Endothelial cell of umbilical vein (primary cell): Measurements from ENCODE around the gene TMEM74B. TPM values are rescaled to one million over a fixed set of nuclear protein-coding genes. Genes with fewer than 3 reads are reported as not detected.

Experiments used
- BruUV-seq: library from RNA; stranded (reverse); fragments of 400-500 nt; replicated peaks from 2 replicates; lab custom pipeline; 2021; lab: Mats Ljungman, UMichigan
- CTCF ChIA-PET: fragments of 300-600, 350-600 bp; sonication (Branson Sonifier 250); formaldehyde crosslinking; loops from one replicate; lab custom pipeline; 2021; ENCODE audit warnings: antibody characterized with exemption, inconsistent platforms; lab: Charles Lee
- POLR2A ChIA-PET: fragments of 300-600, 350-600 bp; sonication (Branson Sonifier 250); formaldehyde crosslinking; loops from one replicate; lab custom pipeline; 2021; ENCODE audit warnings: antibody characterized with exemption, inconsistent platforms; lab: Charles Lee
- DNase-seq: peaks from one replicate; pipeline ENCODE4 v3.0.0-alpha.2; 2011; ENCODE audit warnings: low read depth, low spot score
- FAIRE-seq: peaks from 2 replicates; lab custom pipeline; 2011; peaks lifted over from hg19 to GRCh38; lab: Jason Lieb, UNC
- H2AFZ ChIP-seq: 2 replicates; pipeline ENCODE4 v1.6.0; 2012; ENCODE audit warnings: low read depth, low read length, control low read depth, inconsistent platforms
- H3K27ac ChIP-seq: 2 replicates; pipeline ENCODE4 v1.5.1; 2011; ENCODE audit warnings: low read depth, mild to moderate bottlenecking, control low read depth, low read length, moderate library complexity; ENCODE audit not compliant: insufficient read depth
- H3K27me3 ChIP-seq, 2 experiments: 2 replicates each; pipeline versions ENCODE4 v1.6.0 to v1.6.1; 2011; ENCODE audit warnings: low read length in 2 of 2, mixed read lengths in 1 of 2; ENCODE audit not compliant: control insufficient read depth in 2 of 2, insufficient read depth in 2 of 2
- H3K36me3 ChIP-seq, 2 experiments: 2 replicates in 1 of 2; 3 replicates in 1 of 2; pipeline ENCODE4 v1.5.1; 2011; ENCODE audit warnings: low read length in 2 of 2, mild to moderate bottlenecking in 1 of 2, moderate library complexity in 1 of 2; ENCODE audit not compliant: control insufficient read depth in 2 of 2, insufficient read depth in 2 of 2; ENCODE audit errors: extremely low read depth in 1 of 2
- H3K4me1 ChIP-seq: 3 replicates; pipeline ENCODE4 v1.5.1; 2011; ENCODE audit warnings: mild to moderate bottlenecking, low read length; ENCODE audit not compliant: control insufficient read depth, insufficient read depth; ENCODE audit errors: extremely low read depth
- H3K4me2 ChIP-seq: 2 replicates; pipeline ENCODE4 v1.6.1; 2011; ENCODE audit warnings: low read length, control low read depth, mixed read lengths; ENCODE audit not compliant: insufficient read depth
- H3K4me3 ChIP-seq, 3 experiments: fragments of 200-600 bp in 1 of 3; sonication (generic), shearing (Covaris generic) in 1 of 3; replicated peaks in 1 of 3; 2 replicates each; pipeline ENCODE4 v1.5.1; 2011 to 2016; ENCODE audit warnings: control low read depth in 3 of 3, low read length in 3 of 3, mild to moderate bottlenecking in 2 of 3, inconsistent platforms in 1 of 3, low read depth in 1 of 3, moderate library complexity in 1 of 3; ENCODE audit not compliant: insufficient read depth in 1 of 3
- H3K79me2 ChIP-seq: 2 replicates; pipeline ENCODE4 v1.6.0; 2012; ENCODE audit warnings: low read length, inconsistent platforms; ENCODE audit not compliant: control insufficient read depth, insufficient read depth
- H3K9ac ChIP-seq: replicated peaks from 2 replicates; pipeline ENCODE3; 2011; ENCODE audit warnings: low read length, control low read depth; ENCODE audit not compliant: insufficient read depth; ENCODE audit errors: extremely low read depth
- H3K9me1 ChIP-seq: replicated peaks from 3 replicates; pipeline ENCODE4 v1.6.0; 2011; ENCODE audit warnings: mild to moderate bottlenecking, low read length; ENCODE audit not compliant: control insufficient read depth, insufficient read depth; ENCODE audit errors: extremely low read depth
- H3K9me3 ChIP-seq: replicated peaks from 2 replicates; pipeline ENCODE4 v1.5.1; 2012; ENCODE audit warnings: low read length, inconsistent platforms; ENCODE audit not compliant: control insufficient read depth, insufficient read depth
- H4K20me1 ChIP-seq: replicated peaks from 2 replicates; pipeline ENCODE3; 2011; ENCODE audit warnings: mild to moderate bottlenecking, low read length; ENCODE audit not compliant: control insufficient read depth, insufficient read depth; ENCODE audit errors: extremely low read depth
- GATA2 ChIP-seq: IDR thresholded peaks from 2 replicates; pipeline ENCODE4 v1.7.0; 2011; ENCODE audit warnings: low read depth, mild to moderate bottlenecking, moderate library complexity, mixed read lengths, low read length; ENCODE audit not compliant: insufficient read length, insufficient read depth
- MYC ChIP-seq: IDR thresholded peaks from one replicate; pipeline ENCODE4 v1.6.1; 2011; ENCODE audit warnings: mild to moderate bottlenecking, low read depth, low read length
- POLR2AphosphoS5 ChIP-seq: IDR thresholded peaks from 2 replicates; pipeline ENCODE4 v1.6.1; 2012; ENCODE audit warnings: low read depth, mild to moderate bottlenecking, control low read depth, low read length, moderate library complexity; ENCODE audit not compliant: insufficient read depth
- dilution Hi-C: fragments of 300-500 bp; cut with MboI; formaldehyde crosslinking; loops from one replicate; pipeline ENCODE4 v1.15.0; 2019; ENCODE audit warnings: low sequenced_read_pairs; ENCODE audit not compliant: extremely low pct_ligation_motif_present
- intact Hi-C: fragments of 100-400 bp; cut with micrococcal nuclease; formaldehyde crosslinking; loops from one replicate; pipeline ENCODE4 v1.10.0; 2022
- polyA plus RNA-seq, 4 experiments: library from polyadenylated mRNA; depleted of rRNA in 3 of 4; stranded (reverse) in 3 of 4; unstranded in 1 of 4; fragments of >200 nt; gene quantifications; 2 replicates each; pipeline versions ENCODE4 v1.2.1 to v1.2.3, GENCODE V29; 2011 to 2012; ENCODE audit warnings: missing spikeins in 1 of 4
- total RNA-seq: library from RNA; stranded (reverse); gene quantifications from 2 replicates; pipeline ENCODE4 v1.2.3, GENCODE V29; 2021
- TF ChIP-seq, protein P1 (sequence below): IDR thresholded peaks from 2 replicates; pipeline ENCODE4 v1.6.1; 2011; ENCODE audit not compliant: insufficient read depth, insufficient read length

Gene TMEM74B
- total and polyA plus RNA-seq, 2 donors (not counting 3 experiments of a cell fraction or from before 2014, with no cell fraction given): 0.26 to 1.1 TPM

DNA sequence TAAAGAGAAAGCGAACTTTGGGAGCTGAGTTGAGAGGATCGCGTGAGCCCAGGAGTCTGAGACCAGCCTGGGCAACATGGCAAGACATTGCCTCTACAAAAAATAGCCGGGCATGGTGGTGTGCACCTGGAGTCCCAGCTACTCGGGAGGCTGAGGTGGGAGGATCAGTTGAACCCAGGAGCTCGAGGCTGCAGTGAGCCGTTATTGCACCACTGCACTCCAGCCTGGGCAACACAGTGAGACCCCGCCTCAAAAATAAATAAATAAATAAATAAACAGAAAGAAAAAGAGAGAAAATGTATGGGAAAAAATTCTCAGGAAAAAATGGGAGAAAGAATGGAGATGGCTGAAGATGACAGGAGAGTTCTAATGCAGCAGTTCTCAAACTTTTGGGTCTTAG, 21.0 kb upstream of the TMEM74B start:
- FAIRE-seq: no peak
- DNase-seq: no peak
- no peaks in the 10 kb centered on the region for H3K9me3 ChIP-seq
- H3K4me1 ChIP-seq: no peaks in the 10 kb centered on the region
- no peak overlapping the region for H3K9ac ChIP-seq
- H3K79me2 ChIP-seq: no peaks in the 10 kb centered on the region
- intact Hi-C loops: no loop called here
- H3K4me2 ChIP-seq: no peak overlapping the region
- H3K4me3 ChIP-seq: no peak overlapping the region
- no peak overlapping the region for H3K27ac ChIP-seq
- H3K9me1 ChIP-seq: no peaks in the 10 kb centered on the region
- dilution Hi-C loops: no loop called here
- ChIA-PET CTCF (interaction anchor here (2.7 kb wide), 1 partner anchor 298 kb away, joined by 16 read pairs; no protein-coding TSS in a partner anchor), POLR2A (no interaction called here)
- H3K36me3 ChIP-seq: no peaks in the 10 kb centered on the region
- H4K20me1 ChIP-seq: no peaks in the 10 kb centered on the region
- BruUV-seq: no TSS peak
- TF ChIP-seq POLR2AphosphoS5: no peak
- TF ChIP-seq MYC: no peak
- H2AFZ ChIP-seq: no peak overlapping the region
- peaks cover 13 to 33% of the 10 kb centered on the region in 2 experiments for H3K27me3 ChIP-seq

DNA sequence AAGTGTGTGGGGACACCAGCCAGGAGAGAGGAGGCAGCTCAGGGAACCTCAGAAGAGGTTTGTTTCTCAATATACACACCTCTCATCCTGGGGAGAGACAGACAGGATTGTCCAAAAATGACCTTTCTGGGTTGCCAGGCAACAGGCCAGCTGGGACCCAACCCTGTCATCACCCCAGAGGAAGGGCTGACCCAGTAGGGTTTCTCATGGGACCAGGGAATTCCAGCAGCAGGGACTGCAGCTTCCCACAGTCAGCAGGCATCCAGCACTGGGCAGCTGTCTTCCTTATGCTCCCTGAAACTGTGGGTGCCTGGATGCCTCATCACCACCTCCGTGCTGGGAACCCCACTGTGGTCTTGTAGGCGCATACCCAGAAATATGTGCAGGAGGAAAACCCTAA, 19.8 kb upstream of the TMEM74B start:
- no peaks in the 10 kb centered on the region for H3K9me3 ChIP-seq
- DNase-seq (no peak), FAIRE-seq (no peak)
- H3K4me3 ChIP-seq: no peak overlapping the region
- no TSS peak for BruUV-seq
- no peak overlapping the region for H3K27ac ChIP-seq
- no peaks in the 10 kb centered on the region for H3K4me1 ChIP-seq
- H3K36me3 ChIP-seq: no peaks in the 10 kb centered on the region
- H3K9ac ChIP-seq: no peak overlapping the region
- no peaks in the 10 kb centered on the region for H3K79me2 ChIP-seq
- CTCF ChIA-PET: interaction anchor here (2.7 kb wide), 1 partner anchor 299 kb away, joined by 16 read pairs; no protein-coding TSS in a partner anchor
- TF ChIP-seq POLR2AphosphoS5 (no peak), GATA2 (no peak)
- TF ChIP-seq, protein P1, sequence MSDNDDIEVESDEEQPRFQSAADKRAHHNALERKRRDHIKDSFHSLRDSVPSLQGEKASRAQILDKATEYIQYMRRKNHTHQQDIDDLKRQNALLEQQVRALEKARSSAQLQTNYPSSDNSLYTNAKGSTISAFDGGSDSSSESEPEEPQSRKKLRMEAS: no peak
- no peak overlapping the region for H3K4me2 ChIP-seq
- peaks cover 10 to 25% of the 10 kb centered on the region in 2 experiments for H3K27me3 ChIP-seq
- POLR2A ChIA-PET: no interaction called here
- dilution Hi-C loops (no loop called here), intact Hi-C loops (no loop called here)
- H4K20me1 ChIP-seq: no peaks in the 10 kb centered on the region
- no peaks in the 10 kb centered on the region for H3K9me1 ChIP-seq
- H2AFZ ChIP-seq: no peak overlapping the region
